Activated effector memory CD4-positive, alpha-beta T cell treated with Interleukin-2 at 50 U/mL for 16 hours (primary cell): ENCODE results near the gene SKIL.

Source experiments
- DNase-seq: peaks from one replicate; pipeline ENCODE4 v3.0.0-alpha.2; 2020

Gene SKIL

GRCh38 chr3:170442947-170443346 lies 85.4 kb downstream of the SKIL start:
- no peak for DNase-seq

- no peak for DNase-seq
Observed at GRCh38 chr3:170443457-170443856, 85.9 kb downstream of the SKIL start.
